HEK293T (cell line): ENCODE results near the gene PUS7.
A peak's percentile ranks its signal among the peaks of the same experiment; 100 is the strongest.
"Not testable (repeated sequence)": the region's sequence is repeated elsewhere in the genome, so short reads cannot be mapped to it uniquely, and the experiment has no call there.

Experiments
- CTCF ChIA-PET: fragments of 350-600 bp; formaldehyde crosslinking; extraction: SDS; loops from one replicate; lab custom pipeline; 2021; ENCODE audit warnings: antibody characterized with exemption, inconsistent platforms; lab: Yijun Ruan, JAX
- POLR2A ChIA-PET: fragments of 350-600 bp; formaldehyde crosslinking; extraction: SDS; loops from one replicate; lab custom pipeline; 2020; ENCODE audit warnings: antibody characterized with exemption, inconsistent platforms; lab: Yijun Ruan, JAX
- DNase-seq: peaks from one replicate; pipeline ENCODE4 v3.0.0; 2012; ENCODE audit warnings: mixed read lengths; ENCODE audit errors: extremely low spot score
- ARNT ChIP-seq: fragments of 450-650 bp; IDR thresholded peaks from 2 replicates; pipeline ENCODE4 v1.6.1; 2017; ENCODE audit warnings: mild to moderate bottlenecking
- BHLHE40 ChIP-seq: fragments of 450-650 bp; IDR thresholded peaks from 2 replicates; pipeline ENCODE4 v1.6.1; 2016; ENCODE audit warnings: mild to moderate bottlenecking, moderate library complexity, borderline replicate concordance
- CTBP1 ChIP-seq: fragments of 450-650 bp; IDR thresholded peaks from 2 replicates; pipeline ENCODE4 v1.6.1; 2016; ENCODE audit warnings: borderline replicate concordance
- ELF4 ChIP-seq: fragments of 450-650 bp; IDR thresholded peaks from 2 replicates; pipeline ENCODE4 v1.6.1; 2017; ENCODE audit warnings: antibody characterized with exemption
- FOXA1 ChIP-seq: fragments of 450-650 bp; IDR thresholded peaks from 2 replicates; pipeline ENCODE4 v1.6.1; 2016; ENCODE audit warnings: mild to moderate bottlenecking
- FOXK2 ChIP-seq: fragments of 450-650 bp; IDR thresholded peaks from 2 replicates; pipeline ENCODE4 v1.6.1; 2016; ENCODE audit warnings: mild to moderate bottlenecking
- FOXM1 ChIP-seq: fragments of 450-650 bp; IDR thresholded peaks from 2 replicates; pipeline ENCODE4 v1.6.1; 2017; ENCODE audit warnings: mild to moderate bottlenecking, borderline replicate concordance
- HDGF ChIP-seq: fragments of 450-650 bp; IDR thresholded peaks from 2 replicates; pipeline ENCODE4 v1.6.1; 2017; ENCODE audit warnings: antibody characterized with exemption, borderline replicate concordance
- L3MBTL2 ChIP-seq: fragments of 450-650 bp; conservative IDR thresholded peaks from 2 replicates; pipeline ENCODE4 v1.6.1; 2016; ENCODE audit warnings: mild to moderate bottlenecking
- LEF1 ChIP-seq: fragments of 450-650 bp; IDR thresholded peaks from 2 replicates; pipeline ENCODE4 v1.6.1; 2017; ENCODE audit warnings: mild to moderate bottlenecking, borderline replicate concordance
- NFRKB ChIP-seq: fragments of 450-650 bp; IDR thresholded peaks from 2 replicates; pipeline ENCODE4 v1.6.1; 2016; ENCODE audit warnings: mild to moderate bottlenecking, moderate library complexity
- PKNOX1 ChIP-seq: fragments of 450-650 bp; IDR thresholded peaks from 2 replicates; pipeline ENCODE4 v1.6.1; 2016
- SP1 ChIP-seq: fragments of 450-650 bp; IDR thresholded peaks from 2 replicates; pipeline ENCODE4 v1.6.1; 2017
- SUZ12 ChIP-seq: fragments of 450-650 bp; IDR thresholded peaks from 2 replicates; pipeline ENCODE4 v1.6.1; 2016; ENCODE audit warnings: mild to moderate bottlenecking
- TARDBP ChIP-seq: fragments of 450-650 bp; IDR thresholded peaks from 2 replicates; pipeline ENCODE4 v1.6.1; 2016
- ZNF384 ChIP-seq: fragments of 450-650 bp; IDR thresholded peaks from 2 replicates; pipeline ENCODE4 v1.6.1; 2016

The PUS7 gene

GRCh38 chr7:105521027-105521716 is 899 bp downstream of the PUS7 start:
- CTCF ChIA-PET: interaction anchor here (1.0 kb wide), 1 partner anchor 11 kb away, joined by 3 read pairs; the partner anchor contains the start of gene RINT1
- DNase-seq: peak; percentile 52
- POLR2A ChIA-PET: interaction anchor here (0.6 to 3.5 kb wide), 3 partner anchors 8 to 10 kb away, joined by 3 to 16 read pairs (median 4); partner anchors contain the start of gene RINT1
- peak; percentile 93 for TF ChIP-seq L3MBTL2
- TF ChIP-seq BHLHE40: no peak

- ChIA-PET POLR2A (interaction anchor here (0.6 to 3.5 kb wide), 3 partner anchors 7 to 11 kb away, joined by 3 to 16 read pairs (median 4); partner anchors contain the start of gene RINT1), CTCF (interaction anchor here (1.0 kb wide), 1 partner anchor 11 kb away, joined by 3 read pairs; the partner anchor contains the start of gene RINT1)
- not testable (repeated sequence) for DNase-seq
Observed at GRCh38 chr7:105520620-105521019, 1.5 kb downstream of the PUS7 start.

GRCh38 chr7:105519353-105519752 is 2.7 kb downstream of the PUS7 start:
- POLR2A ChIA-PET: interaction anchor here (3.5 kb wide), 1 partner anchor 12 kb away, joined by 16 read pairs; the partner anchor contains the start of gene RINT1
- CTCF ChIA-PET: interaction anchor here (0.6 to 2.0 kb wide), 2 partner anchors 12 to 27 kb away, joined by 3 to 7 read pairs; partner anchors contain the start of gene RINT1
- DNase-seq: no peak
- TF ChIP-seq ARNT (no peak), ELF4 (no peak), CTBP1 (no peak), L3MBTL2 (no peak), NFRKB (no peak)

- DNase-seq, POLR2A ChIA-PET, CTCF ChIA-PET: not testable (repeated sequence)
Observed at GRCh38 chr7:105515610-105516009, 6.5 kb downstream of the PUS7 start.

GRCh38 chr7:105512926-105513526 is 9.0 kb downstream of the PUS7 start:
- TF ChIP-seq FOXA1 (no peak), LEF1 (no peak), L3MBTL2 (no peak), HDGF (no peak), FOXK2 (no peak), ZNF384 (no peak), TARDBP (no peak), SUZ12 (no peak), SP1 (no peak), ELF4 (no peak), BHLHE40 (no peak), PKNOX1 (no peak), CTBP1 (no peak), NFRKB (no peak), ARNT (no peak), FOXM1 (no peak)
- no peak for DNase-seq
- POLR2A ChIA-PET: interaction anchor here (1.0 kb wide), 1 partner anchor 8 kb away, joined by 3 read pairs; no protein-coding TSS in a partner anchor
- CTCF ChIA-PET: no interaction called here

GRCh38 chr7:105512415-105512814 is 9.7 kb downstream of the PUS7 start:
- ChIA-PET CTCF (no interaction called here), POLR2A (no interaction called here)
- DNase-seq: no peak
- TF ChIP-seq FOXM1 (no peak), SUZ12 (no peak), L3MBTL2 (no peak), HDGF (no peak), ZNF384 (no peak), ELF4 (no peak), FOXA1 (no peak), NFRKB (no peak)

GRCh38 chr7:105502173-105502572 is 19.9 kb downstream of the PUS7 start:
- no peak for DNase-seq
- CTCF ChIA-PET: no interaction called here
- TF ChIP-seq FOXK2: no peak
- TF ChIP-seq ZNF384: no peak
- no peak for TF ChIP-seq L3MBTL2
- no peak for TF ChIP-seq PKNOX1
- TF ChIP-seq BHLHE40: no peak
- no peak for TF ChIP-seq LEF1
- no peak for TF ChIP-seq FOXM1
- no peak for TF ChIP-seq TARDBP
- TF ChIP-seq SP1: no peak
- no peak for TF ChIP-seq CTBP1
- no peak for TF ChIP-seq NFRKB
- TF ChIP-seq HDGF: no peak
- no peak for TF ChIP-seq FOXA1
- TF ChIP-seq SUZ12: no peak
- TF ChIP-seq ARNT: no peak
- TF ChIP-seq ELF4: no peak
- POLR2A ChIA-PET: no interaction called here
